ENCODE measurements around the gene ENKD1. TPM values are rescaled to one million over a fixed set of nuclear protein-coding genes. Genes with fewer than 3 reads are reported as not detected.

ENKD1 gene
- total and polyA plus RNA-seq, 2 of the 13 experiments (the other 11 are each of a cell fraction or from before 2014, with no cell fraction given) = 10.8 to 20.8 TPM

- Histone ChIP-seq H4K20me1 (ENCODE audit: insufficient read depth, low read length) (peaks cover 11% of the 10 kb centered on the region), H3K27ac (ENCODE audit: extremely low read length, insufficient read depth, low read length) (no peak overlapping the region), H3K9me3 (ENCODE audit: low read length) (no peaks in the 10 kb centered on the region), H3K27me3 (ENCODE audit: control insufficient read depth in 1 of 2, insufficient read depth in 2 of 2, low read length in 2 of 2) (peaks cover 5 to 56% of the 10 kb centered on the region in 2 experiments), H3K9ac (ENCODE audit: insufficient read depth, low read depth, low read length) (peak overlapping the region; percentile 30; the same call in 1 of the 2 replicates), H2AFZ (ENCODE audit: low read length) (no peak overlapping the region), H3K79me2 (ENCODE audit: insufficient read depth, low read length) (no peaks in the 10 kb centered on the region), H3K4me1 (ENCODE audit: insufficient read depth, low read length) (peaks cover 20% of the 10 kb centered on the region; the same call in 1 of the 2 replicates), H3K4me3 (replicated peaks in 1 of 3; ENCODE audit: insufficient read depth in 1 of 3, low read depth in 2 of 3, low read length in 3 of 3) (peak overlapping the region; percentile 59 to 78 (median 76)), H3K36me3 (replicated peaks in 1 of 2; ENCODE audit: control insufficient read depth in 1 of 2, insufficient read depth in 2 of 2, low read length in 2 of 2) (peaks cover 5% of the 10 kb centered on the region in 2 experiments; a peak in 3 of 5 replicates), H3K4me2 (ENCODE audit: low read depth, low read length) (peak overlapping the region; percentile 92)
- 0% methylated on average over 7 of the region's 68 CpGs for WGBS (ENCODE audit: low lambda C conversion rate)
- in situ Hi-C loops (cut with HindIII; ENCODE audit: extremely low pct_ligation_motif_present, low pct_unique_long_range_greater_than_20kb) (no loop called here), intact Hi-C loops (cut with micrococcal nuclease; ENCODE audit: unreplicated experiment) (no loop called here)
- POLR2A ChIA-PET = no interaction called here
- CTCF ChIA-PET (ENCODE audit: low intra/inter-chr PET ratio, low total read pairs) = interaction anchor here (1.6 kb wide), 1 partner anchor 15 kb away, joined by 8 read pairs; no protein-coding TSS in a partner anchor
- ATAC-seq (peak; percentile 32), FAIRE-seq (no peak), DNase-seq (ENCODE audit: low spot score) (no peak)
- no TSS peak for BruUV-seq (replicated peaks)
- TF ChIP-seq TBX2 (CRISPR knock-in tag; IDR thresholded peaks at IDR 0.05; ENCODE audit: borderline replicate concordance) (peak; percentile 33; the same call in 1 of the 2 replicates), GABPB1 (CRISPR knock-in tag; IDR thresholded peaks at IDR 0.05) (peak; percentile 40; the same call in 1 of the 2 replicates), RFX1 (IDR thresholded peaks at IDR 0.05) (no peak), ZSCAN21 (CRISPR knock-in tag; IDR thresholded peaks at IDR 0.05; ENCODE audit: borderline replicate concordance) (peak; percentile 6; the same call in 1 of the 2 replicates), RNF2 (conservative IDR thresholded peaks at IDR 0.05; ENCODE audit: low read depth) (no peak), RAD21 (CRISPR knock-in tag; IDR thresholded peaks at IDR 0.05) (peak; percentile 42; the same call in 1 of the 2 replicates), TSC22D2 (CRISPR knock-in tag; IDR thresholded peaks at IDR 0.05; ENCODE audit: borderline replicate concordance) (no peak), REL (CRISPR knock-in tag; conservative IDR thresholded peaks at IDR 0.05) (0 out of 2 replicates have a peak, but pooled peaks have one; percentile 10), ARNTL (CRISPR knock-in tag; IDR thresholded peaks at IDR 0.05) (no peak), MIER2 (CRISPR knock-in tag; IDR thresholded peaks at IDR 0.05) (no peak; the same call in 1 of the 2 replicates), CSRNP1 (CRISPR knock-in tag; IDR thresholded peaks at IDR 0.05) (0 out of 2 replicates have a peak, but pooled peaks have one; percentile 20), ZNF644 (CRISPR knock-in tag; IDR thresholded peaks at IDR 0.05; ENCODE audit: low read depth) (no peak), PLSCR1 (CRISPR knock-in tag; IDR thresholded peaks at IDR 0.05; ENCODE audit: borderline replicate concordance) (no peak), ZNF720 (CRISPR knock-in tag; IDR thresholded peaks at IDR 0.05) (no peak), MYC (CRISPR knock-in tag; IDR thresholded peaks at IDR 0.05; ENCODE audit: borderline replicate concordance) (peak; percentile 17; the same call in 1 of the 2 replicates), MTA3 (CRISPR knock-in tag; IDR thresholded peaks at IDR 0.05) (no peak), MAX (IDR thresholded peaks at IDR 0.05) (peak; percentile 38; the same call in 1 of the 2 replicates), PHF8 (CRISPR knock-in tag; IDR thresholded peaks at IDR 0.05) (0 out of 2 replicates have a peak, but pooled peaks have one; percentile 30), ZNF510 (CRISPR knock-in tag; IDR thresholded peaks at IDR 0.05; ENCODE audit: low read depth) (no peak), SMARCE1 (IDR thresholded peaks at IDR 0.05; ENCODE audit: borderline replicate concordance) (no peak)
Observed at GRCh38 chr16:67653128-67653788, 13.3 kb downstream of the ENKD1 start.

Measured in HepG2 (cell line).